ENCODE data around the gene ARHGEF7. TPM values are rescaled to one million over a fixed set of nuclear protein-coding genes. Genes with fewer than 3 reads are reported as not detected.

The ARHGEF7 gene
- total RNA-seq, 1 donor from 2014 or later, result 95.7 TPM

DNA sequence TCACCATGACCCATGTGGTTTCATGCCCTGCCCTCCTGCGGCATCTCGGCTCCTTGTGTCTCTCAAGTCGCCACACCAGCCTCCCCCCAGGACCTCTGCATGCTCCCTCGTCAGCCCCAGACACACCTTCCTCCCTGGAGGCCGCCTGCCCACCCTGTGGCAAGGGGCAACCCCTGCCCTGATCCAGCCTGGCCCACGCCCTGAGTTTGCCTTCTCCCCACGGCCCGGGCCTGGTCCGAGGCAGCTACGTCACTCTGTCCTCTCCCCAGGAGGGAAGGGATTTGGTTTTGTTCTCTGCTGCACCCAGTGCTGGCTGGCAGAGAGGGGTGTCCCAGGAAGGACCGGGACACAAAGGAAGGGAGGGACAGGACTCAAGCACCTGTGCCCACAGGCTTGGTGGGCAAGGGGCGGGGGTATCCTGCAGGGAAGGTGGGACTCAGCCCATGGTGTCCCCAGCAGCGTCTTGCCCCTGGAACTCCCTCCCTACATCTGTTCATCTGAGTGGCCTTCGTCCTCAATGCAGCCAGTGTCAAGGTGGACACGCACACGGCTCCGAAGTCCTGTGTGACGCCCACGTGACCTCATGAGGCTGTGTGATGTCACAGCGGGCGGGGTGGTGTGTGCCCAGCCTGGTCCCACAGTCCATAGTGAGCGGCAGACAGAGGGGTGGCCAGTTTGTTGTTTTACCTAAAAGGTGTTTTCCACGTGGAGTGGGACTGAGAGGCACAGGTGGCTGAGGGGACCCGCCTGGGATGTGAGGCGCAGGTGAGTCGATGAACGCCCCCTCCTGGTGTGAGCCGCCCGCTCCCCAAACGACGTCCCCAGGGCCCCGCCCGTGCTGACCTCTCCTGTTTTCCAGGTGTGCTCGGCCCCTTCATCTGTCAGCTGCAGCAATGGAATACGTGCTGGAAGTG is 205.1 kb downstream of the ARHGEF7 start, which contains the start of gene TEX29:
Gene TEX29 (plus strand): TSS at position 645 of the 914 bp plus-strand sequence. CDS start 249 bp downstream, at position 894.
- Mint-ChIP-seq H3K36me3 (ENCODE audit: low read depth) (peaks cover 17% of the 10 kb centered on the region), H3K4me3 (no peak within 1 kb of the TSS), H3K27ac (no peak within 1 kb of the TSS), H3K9me3 (peaks cover 2% of the 10 kb centered on the region), H3K4me1 (no peaks in the 10 kb centered on the region), H3K27me3 (no peaks in the 10 kb centered on the region)
- CTCF ChIA-PET, result no interaction called here
- TF ChIP-seq, protein P1, sequence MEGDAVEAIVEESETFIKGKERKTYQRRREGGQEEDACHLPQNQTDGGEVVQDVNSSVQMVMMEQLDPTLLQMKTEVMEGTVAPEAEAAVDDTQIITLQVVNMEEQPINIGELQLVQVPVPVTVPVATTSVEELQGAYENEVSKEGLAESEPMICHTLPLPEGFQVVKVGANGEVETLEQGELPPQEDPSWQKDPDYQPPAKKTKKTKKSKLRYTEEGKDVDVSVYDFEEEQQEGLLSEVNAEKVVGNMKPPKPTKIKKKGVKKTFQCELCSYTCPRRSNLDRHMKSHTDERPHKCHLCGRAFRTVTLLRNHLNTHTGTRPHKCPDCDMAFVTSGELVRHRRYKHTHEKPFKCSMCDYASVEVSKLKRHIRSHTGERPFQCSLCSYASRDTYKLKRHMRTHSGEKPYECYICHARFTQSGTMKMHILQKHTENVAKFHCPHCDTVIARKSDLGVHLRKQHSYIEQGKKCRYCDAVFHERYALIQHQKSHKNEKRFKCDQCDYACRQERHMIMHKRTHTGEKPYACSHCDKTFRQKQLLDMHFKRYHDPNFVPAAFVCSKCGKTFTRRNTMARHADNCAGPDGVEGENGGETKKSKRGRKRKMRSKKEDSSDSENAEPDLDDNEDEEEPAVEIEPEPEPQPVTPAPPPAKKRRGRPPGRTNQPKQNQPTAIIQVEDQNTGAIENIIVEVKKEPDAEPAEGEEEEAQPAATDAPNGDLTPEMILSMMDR (IDR thresholded peaks at IDR 0.05), result no peak
- POLR2A ChIA-PET, result no interaction called here
- DNase-seq, result no peak
- ATAC-seq (ENCODE audit: low read depth), result no peak
- intact Hi-C loops (cut with micrococcal nuclease), result no loop called here

DNA sequence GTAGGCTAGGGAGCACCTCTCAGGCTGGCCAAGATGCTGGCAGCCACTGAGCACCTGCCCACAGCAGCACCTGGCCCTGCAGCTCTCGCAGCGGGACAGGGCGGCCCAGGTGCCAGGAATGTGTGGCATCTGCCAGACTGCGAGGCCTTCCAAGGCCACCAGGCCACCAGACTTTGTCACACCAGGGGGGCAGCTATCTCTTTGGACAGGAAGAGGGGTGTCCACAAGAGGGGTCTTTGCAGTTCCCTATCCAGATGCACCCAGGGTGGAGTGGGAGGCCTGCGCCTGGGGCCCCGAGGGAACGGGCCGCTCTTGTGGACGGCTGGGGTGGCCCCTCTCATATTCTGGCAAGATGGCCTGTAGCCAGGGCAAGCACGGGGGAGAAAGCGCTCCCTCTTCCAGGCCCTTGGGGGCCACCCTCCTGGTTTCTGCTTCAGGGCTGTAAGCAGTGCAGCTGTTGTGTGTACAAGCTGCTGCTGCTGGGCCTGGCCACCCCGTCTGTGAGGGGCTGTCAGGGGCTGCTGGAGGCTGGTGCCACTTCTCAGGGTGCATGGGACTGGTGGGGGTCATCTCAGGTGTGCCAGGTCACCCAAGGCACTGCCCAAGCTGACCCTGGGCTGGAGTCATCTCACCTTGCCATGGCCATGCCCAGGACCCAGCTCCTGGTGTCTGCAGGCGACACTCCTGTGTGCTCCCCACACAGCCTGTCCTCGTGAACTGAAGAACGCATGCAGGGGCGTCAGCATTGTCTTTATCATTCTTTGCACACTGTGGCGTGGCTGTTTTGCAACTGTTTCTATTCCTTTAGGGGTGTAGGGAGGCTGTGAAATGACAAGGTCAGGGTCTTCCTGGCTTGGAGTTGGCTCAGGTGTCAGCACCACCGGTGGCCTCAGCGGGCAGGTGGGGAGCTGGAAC is 207.1 kb downstream of the ARHGEF7 start:
- no peak overlapping the region for H3K4me3 Mint-ChIP-seq
- H3K27me3 Mint-ChIP-seq, result no peaks in the 10 kb centered on the region
- intact Hi-C loops (cut with micrococcal nuclease), result no loop called here
- peaks cover 3% of the 10 kb centered on the region for H3K36me3 Mint-ChIP-seq (ENCODE audit: low read depth)
- POLR2A ChIA-PET, result no interaction called here
- no peaks in the 10 kb centered on the region for H3K4me1 Mint-ChIP-seq
- no peak for ATAC-seq (ENCODE audit: low read depth)
- no peaks in the 10 kb centered on the region for H3K9me3 Mint-ChIP-seq
- no peak overlapping the region for H3K27ac Mint-ChIP-seq
- TF ChIP-seq, protein P1 (IDR thresholded peaks at IDR 0.05), result no peak
- no peak for DNase-seq
- CTCF ChIA-PET, result no interaction called here

DNA sequence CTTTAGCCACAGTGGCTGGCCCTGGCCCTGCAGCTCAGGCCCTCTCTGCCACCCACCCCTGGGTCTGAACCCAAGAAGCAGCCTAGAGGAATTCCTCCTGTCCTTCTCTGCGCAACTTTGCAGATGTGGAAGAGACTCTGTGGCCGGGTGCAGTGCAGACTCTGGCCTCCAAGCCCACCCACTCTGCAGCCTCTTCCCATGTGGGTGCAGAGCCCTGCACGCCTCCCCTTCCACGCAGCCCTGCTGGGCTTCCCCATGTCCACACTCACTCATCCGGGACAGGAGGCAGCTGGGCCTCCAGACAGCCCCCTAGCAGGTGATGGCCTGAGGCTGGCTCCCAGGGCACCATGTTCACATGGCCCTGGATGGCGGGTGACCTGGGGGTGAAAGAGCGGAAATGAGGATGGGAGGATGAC is 207.8 kb downstream of the ARHGEF7 start:
- Mint-ChIP-seq H3K4me3 (no peak overlapping the region), H3K27me3 (no peaks in the 10 kb centered on the region), H3K4me1 (no peaks in the 10 kb centered on the region), H3K27ac (no peak overlapping the region), H3K9me3 (no peaks in the 10 kb centered on the region), H3K36me3 (ENCODE audit: low read depth) (no peaks in the 10 kb centered on the region)
- CTCF ChIA-PET, result no interaction called here
- TF ChIP-seq, protein P1 (IDR thresholded peaks at IDR 0.05), result no peak
- DNase-seq (no peak), ATAC-seq (ENCODE audit: low read depth) (no peak)
- POLR2A ChIA-PET, result no interaction called here
- intact Hi-C loops (cut with micrococcal nuclease), result no loop called here

DNA sequence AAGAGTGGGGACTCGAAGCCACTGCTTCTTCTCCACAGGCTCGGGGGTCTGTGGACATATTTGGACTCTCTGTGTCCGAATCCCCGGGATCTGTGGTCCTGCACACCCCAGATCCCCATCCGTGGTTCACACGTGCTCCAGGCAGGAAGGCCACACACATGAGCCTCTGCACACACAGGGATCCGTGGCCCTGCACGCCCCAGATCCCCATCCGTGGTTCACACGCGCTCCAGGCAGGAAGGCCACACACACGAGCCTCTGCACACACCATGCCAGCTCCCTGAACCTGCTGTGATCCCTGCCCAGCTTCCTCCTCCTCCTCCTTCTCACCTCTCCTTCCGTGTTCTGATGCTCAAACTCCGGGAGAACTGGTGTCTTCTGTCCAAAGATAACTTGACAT is 208.4 kb downstream of the ARHGEF7 start:
- H3K36me3 Mint-ChIP-seq (ENCODE audit: low read depth), result no peaks in the 10 kb centered on the region
- ChIA-PET POLR2A (no interaction called here), CTCF (no interaction called here)
- H3K9me3 Mint-ChIP-seq, result no peaks in the 10 kb centered on the region
- no peaks in the 10 kb centered on the region for H3K4me1 Mint-ChIP-seq
- ATAC-seq (ENCODE audit: low read depth) (no peak), DNase-seq (no peak)
- H3K27ac Mint-ChIP-seq, result no peak overlapping the region
- H3K27me3 Mint-ChIP-seq, result no peaks in the 10 kb centered on the region
- no peak overlapping the region for H3K4me3 Mint-ChIP-seq
- TF ChIP-seq, protein P1 (IDR thresholded peaks at IDR 0.05), result no peak
- intact Hi-C loops (cut with micrococcal nuclease), result no loop called here

Measured in activated B cell treated with CpG ODN at 0.5 μM for 24 hours (primary cell).